ENCODE data around the gene OR10G4. TPM values are rescaled to one million over a fixed set of nuclear protein-coding genes. Genes with fewer than 3 reads are reported as not detected.

The OR10G4 gene
- total and polyA plus RNA-seq, 4 donors, result not detected

GRCh38 chr11:124043420-124043819 lies 30.6 kb downstream of the OR10G4 start:
- H3K4me1 ChIP-seq (ENCODE audit: control insufficient read depth in 5 of 5, insufficient read depth in 5 of 5, low read length in 5 of 5), result no peaks in the 10 kb centered on the region
- TF ChIP-seq CTCF (IDR thresholded peaks at IDR 0.05; ENCODE audit: control extremely low read depth, extremely low read depth), result no peak
- H3K4me3 ChIP-seq, result no peak overlapping the region
- no peak for ATAC-seq (ENCODE audit: insufficient read depth, low FRiP score)
- no peaks in the 10 kb centered on the region for H3K9me3 ChIP-seq (ENCODE audit: control insufficient read depth in 4 of 4, insufficient read depth in 3 of 4, low read length in 3 of 4)
- H3K27ac ChIP-seq (ENCODE audit: low read depth in 1 of 2, low read length in 1 of 2), result no peak overlapping the region
- H3K36me3 ChIP-seq (ENCODE audit: control insufficient read depth in 4 of 4, insufficient read depth in 4 of 4, low read length in 4 of 4), result no peaks in the 10 kb centered on the region
- no peak overlapping the region for H3K9ac ChIP-seq (ENCODE audit: insufficient read depth in 1 of 2, low read length in 2 of 2)
- no peaks in the 10 kb centered on the region for H3K27me3 ChIP-seq (ENCODE audit: control insufficient read depth in 3 of 3, insufficient read depth in 3 of 3, low read length in 2 of 3)
- no peak for DNase-seq
- WGBS, 2 donors, result 75 to 88% methylated on average over 4 of the region's 4 CpGs

- DNase-seq (no peak), ATAC-seq (ENCODE audit: insufficient read depth, low FRiP score) (no peak)
- Histone ChIP-seq H3K36me3 (ENCODE audit: control insufficient read depth in 4 of 4, insufficient read depth in 4 of 4, low read length in 4 of 4) (no peaks in the 10 kb centered on the region), H3K27me3 (ENCODE audit: control insufficient read depth in 3 of 3, insufficient read depth in 3 of 3, low read length in 2 of 3) (no peaks in the 10 kb centered on the region), H3K9ac (ENCODE audit: insufficient read depth in 1 of 2, low read length in 2 of 2) (no peak overlapping the region), H3K4me3 (no peak overlapping the region), H3K27ac (ENCODE audit: low read depth in 1 of 2, low read length in 1 of 2) (no peak overlapping the region), H3K4me1 (ENCODE audit: control insufficient read depth in 5 of 5, insufficient read depth in 5 of 5, low read length in 5 of 5) (no peaks in the 10 kb centered on the region), H3K9me3 (ENCODE audit: control insufficient read depth in 4 of 4, insufficient read depth in 3 of 4, low read length in 3 of 4) (no peaks in the 10 kb centered on the region)
- no peak for TF ChIP-seq CTCF (IDR thresholded peaks at IDR 0.05; ENCODE audit: control extremely low read depth, extremely low read depth)
- 54 to 60% methylated on average over 1 of the region's 1 CpG for WGBS, 2 donors
These were observed 38.0 kb downstream of the OR10G4 start for GRCh38 chr11:124050748-124051147.

- ATAC-seq (ENCODE audit: insufficient read depth, low FRiP score) (no peak), DNase-seq (no peak)
- 93 to 97% methylated on average over 3 of the region's 3 CpGs for WGBS, 2 donors
- H3K9me3 ChIP-seq (ENCODE audit: control insufficient read depth in 4 of 4, insufficient read depth in 3 of 4, low read length in 3 of 4), result no peaks in the 10 kb centered on the region
- no peak overlapping the region for H3K9ac ChIP-seq (ENCODE audit: insufficient read depth in 1 of 2, low read length in 2 of 2)
- no peak overlapping the region for H3K4me3 ChIP-seq
- H3K27ac ChIP-seq (ENCODE audit: low read depth in 1 of 2, low read length in 1 of 2), result no peak overlapping the region
- no peak for TF ChIP-seq CTCF (IDR thresholded peaks at IDR 0.05; ENCODE audit: control extremely low read depth, extremely low read depth)
- no peaks in the 10 kb centered on the region for H3K4me1 ChIP-seq (ENCODE audit: control insufficient read depth in 5 of 5, insufficient read depth in 5 of 5, low read length in 5 of 5)
- no peaks in the 10 kb centered on the region for H3K27me3 ChIP-seq (ENCODE audit: control insufficient read depth in 3 of 3, insufficient read depth in 3 of 3, low read length in 2 of 3)
- H3K36me3 ChIP-seq (ENCODE audit: control insufficient read depth in 4 of 4, insufficient read depth in 4 of 4, low read length in 4 of 4), result no peaks in the 10 kb centered on the region
These were observed 40.2 kb downstream of the OR10G4 start for GRCh38 chr11:124052966-124053365.

Other genes starting within 250 kb of the OR10G4 start
- not detected for gene OR6M1, start 206.6 kb upstream of the OR10G4 start, total RNA-seq
- gene OR6M1, start 206.6 kb upstream of the OR10G4 start, polyA plus RNA-seq, result not detected
- gene TMEM225, start 127.3 kb upstream of the OR10G4 start, total RNA-seq, result not detected
- not detected for gene TMEM225, start 127.3 kb upstream of the OR10G4 start, polyA plus RNA-seq
- gene OR8D4, start 110.8 kb upstream of the OR10G4 start, total RNA-seq, result not detected
- gene OR8D4, start 110.8 kb upstream of the OR10G4 start, polyA plus RNA-seq, result not detected
- gene OR4D5, start 73.4 kb upstream of the OR10G4 start, total RNA-seq, result not detected
- not detected for gene OR4D5, start 73.4 kb upstream of the OR10G4 start, polyA plus RNA-seq
- gene OR6T1, start 69.2 kb upstream of the OR10G4 start, total RNA-seq, result not detected
- gene OR6T1, start 69.2 kb upstream of the OR10G4 start, polyA plus RNA-seq, result not detected
- not detected for gene OR10S1, start 35.2 kb upstream of the OR10G4 start, total RNA-seq
- not detected for gene OR10S1, start 35.2 kb upstream of the OR10G4 start, polyA plus RNA-seq
- gene OR10G6, start 17.8 kb upstream of the OR10G4 start, total RNA-seq, result not detected
- not detected for gene OR10G6, start 17.8 kb upstream of the OR10G4 start, polyA plus RNA-seq
- not detected for gene OR10G9, start 10.0 kb downstream of the OR10G4 start, total RNA-seq
- not detected for gene OR10G9, start 10.0 kb downstream of the OR10G4 start, polyA plus RNA-seq
- gene OR10G8, start 13.8 kb downstream of the OR10G4 start, total RNA-seq, result not detected
- not detected for gene OR10G8, start 13.8 kb downstream of the OR10G4 start, polyA plus RNA-seq
- gene OR10G7, start 28.3 kb downstream of the OR10G4 start, total RNA-seq, result not detected
- gene OR10G7, start 28.3 kb downstream of the OR10G4 start, polyA plus RNA-seq, result not detected
- gene VWA5A, start 102.5 kb downstream of the OR10G4 start, total RNA-seq, result 10 to 100 TPM; 30.1 to 35.8 TPM
- 10 to 100 TPM; 20.7 to 27.4 TPM for gene VWA5A, start 102.5 kb downstream of the OR10G4 start, polyA plus RNA-seq
- not detected for gene OR10D3, start 170.3 kb downstream of the OR10G4 start, total RNA-seq
- not detected for gene OR10D3, start 170.3 kb downstream of the OR10G4 start, polyA plus RNA-seq
- not detected for gene OR8G1, start 228.1 kb downstream of the OR10G4 start, total RNA-seq
- gene OR8G1, start 228.1 kb downstream of the OR10G4 start, polyA plus RNA-seq, result not detected
- gene OR8G5, start 243.4 kb downstream of the OR10G4 start, total RNA-seq, result under 1 TPM in 1 of 2 donors, not detected in 1; 0.34 TPM
- gene OR8G5, start 243.4 kb downstream of the OR10G4 start, polyA plus RNA-seq, result under 1 TPM; 0.10 to 0.13 TPM